Smooth muscle cell (in vitro differentiated cells): ENCODE measurements around the gene KCNMA1. TPM values are rescaled to one million over a fixed set of nuclear protein-coding genes. Genes with fewer than 3 reads are reported as not detected.

Source experiments
- DNase-seq: peaks from one replicate; lab custom pipeline; 2025; ENCODE audit not compliant: unreplicated experiment; lab: John Stamatoyannopoulos, UW
- H2AFZ ChIP-seq: fragments of 200-600 bp; sonication (generic); 2 replicates; pipeline ENCODE4 v1.6.0; 2016; ENCODE audit warnings: antibody characterized with exemption, low read depth, mild to moderate bottlenecking
- H3F3A ChIP-seq: fragments of 200-600 bp; sonication (generic); 2 replicates; pipeline ENCODE4 v1.6.0; 2017; ENCODE audit warnings: antibody characterized with exemption, low read depth
- H3K27ac ChIP-seq: fragments of 200-600 bp; sonication (generic); 2 replicates; pipeline ENCODE4 v1.5.1; 2016; ENCODE audit warnings: low read depth, mild to moderate bottlenecking
- H3K27me3 ChIP-seq: fragments of 200-600 bp; sonication (generic); 2 replicates; pipeline ENCODE4 v1.6.1; 2016; ENCODE audit warnings: low read depth, mild to moderate bottlenecking
- H3K36me3 ChIP-seq: fragments of 200-600 bp; sonication (generic); 2 replicates; pipeline ENCODE4 v1.5.1; 2016; ENCODE audit warnings: low read depth
- H3K4me1 ChIP-seq: fragments of 200-600 bp; sonication (generic); 2 replicates; pipeline ENCODE4 v1.5.1; 2016; ENCODE audit warnings: low read depth
- H3K4me2 ChIP-seq: fragments of 200-600 bp; sonication (generic); 2 replicates; pipeline ENCODE4 v1.6.0; 2016; ENCODE audit warnings: mild to moderate bottlenecking
- H3K4me3 ChIP-seq: fragments of 200-600 bp; sonication (generic); 2 replicates; pipeline ENCODE4 v1.5.1; 2016; ENCODE audit warnings: mild to moderate bottlenecking
- H3K79me2 ChIP-seq: fragments of 200-600 bp; sonication (generic); 2 replicates; pipeline ENCODE4 v1.6.0; 2016; ENCODE audit warnings: low read depth, mild to moderate bottlenecking
- H3K9ac ChIP-seq: fragments of 200-600 bp; sonication (generic); 2 replicates; pipeline ENCODE4 v1.6.0; 2016; ENCODE audit warnings: low read depth
- H3K9me3 ChIP-seq: fragments of 200-600 bp; sonication (generic); replicated peaks from 2 replicates; pipeline ENCODE4 v1.5.1; 2016; ENCODE audit warnings: low read depth
- H4K20me1 ChIP-seq: fragments of 200-600 bp; sonication (generic); 2 replicates; pipeline ENCODE4 v1.6.0; 2016; ENCODE audit warnings: low read depth
- WGBS: methylation state at CpG from one replicate; pipeline ENCODE4 v1.1.7; 2016; ENCODE audit warnings: low lambda C conversion rate; 5-methylcytosine and 5-hydroxymethylcytosine counted together
- polyA plus RNA-seq: library from polyadenylated mRNA; unstranded; fragments of >200 nt; fragmentation: Nextera tagmentation; extraction: Ambion mirVana; gene quantifications from 2 replicates; pipeline ENCODE4 v1.2.1, GENCODE V29; 2016
- total RNA-seq: library from RNA; depleted of rRNA; stranded (reverse); fragments of >200 nt; gene quantifications from 2 replicates; pipeline ENCODE4 v1.2.3, GENCODE V29; 2014
- TF ChIP-seq, protein P1 (sequence below): fragments of 200-600 bp; sonication (generic); IDR thresholded peaks from 2 replicates; pipeline ENCODE4 v1.5.1; 2017; ENCODE audit warnings: borderline replicate concordance, mild to moderate bottlenecking, antibody characterized with exemption; ENCODE audit not compliant: insufficient read depth, poor library complexity, severe bottlenecking

Gene KCNMA1
- total and polyA plus RNA-seq, 2 experiments from 2014 or later = 9.1 to 23.4 TPM

DNA sequence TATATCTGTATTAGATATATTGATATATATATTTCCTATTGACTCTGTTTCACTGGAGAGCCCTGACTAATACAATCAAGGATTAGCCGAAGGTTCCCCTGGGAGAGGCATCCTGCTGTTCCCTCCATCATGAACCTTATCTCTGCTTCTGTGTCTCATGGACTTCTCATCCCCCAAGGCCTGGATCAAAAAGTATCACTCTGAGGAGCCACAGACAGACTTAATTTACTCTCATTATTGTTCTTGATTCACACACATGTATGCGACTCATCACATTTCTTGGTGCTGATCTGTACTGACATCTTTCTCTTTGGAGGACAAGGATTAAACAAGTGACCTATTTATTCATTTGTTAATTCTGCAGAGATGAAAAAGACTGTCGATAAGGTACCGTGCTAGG is 550.2 kb downstream of the KCNMA1 start:
- 97% methylated on average over 4 of the region's 4 CpGs for WGBS
- Histone ChIP-seq H2AFZ (no peak overlapping the region), H3K27me3 (no peaks in the 10 kb centered on the region), H4K20me1 (no peaks in the 10 kb centered on the region), H3K79me2 (no peaks in the 10 kb centered on the region), H3F3A (no peaks in the 10 kb centered on the region), H3K4me2 (no peak overlapping the region), H3K36me3 (no peaks in the 10 kb centered on the region), H3K9me3 (no peaks in the 10 kb centered on the region), H3K4me3 (no peak overlapping the region), H3K4me1 (no peaks in the 10 kb centered on the region), H3K9ac (no peak overlapping the region), H3K27ac (no peak overlapping the region)
- TF ChIP-seq, protein P1, sequence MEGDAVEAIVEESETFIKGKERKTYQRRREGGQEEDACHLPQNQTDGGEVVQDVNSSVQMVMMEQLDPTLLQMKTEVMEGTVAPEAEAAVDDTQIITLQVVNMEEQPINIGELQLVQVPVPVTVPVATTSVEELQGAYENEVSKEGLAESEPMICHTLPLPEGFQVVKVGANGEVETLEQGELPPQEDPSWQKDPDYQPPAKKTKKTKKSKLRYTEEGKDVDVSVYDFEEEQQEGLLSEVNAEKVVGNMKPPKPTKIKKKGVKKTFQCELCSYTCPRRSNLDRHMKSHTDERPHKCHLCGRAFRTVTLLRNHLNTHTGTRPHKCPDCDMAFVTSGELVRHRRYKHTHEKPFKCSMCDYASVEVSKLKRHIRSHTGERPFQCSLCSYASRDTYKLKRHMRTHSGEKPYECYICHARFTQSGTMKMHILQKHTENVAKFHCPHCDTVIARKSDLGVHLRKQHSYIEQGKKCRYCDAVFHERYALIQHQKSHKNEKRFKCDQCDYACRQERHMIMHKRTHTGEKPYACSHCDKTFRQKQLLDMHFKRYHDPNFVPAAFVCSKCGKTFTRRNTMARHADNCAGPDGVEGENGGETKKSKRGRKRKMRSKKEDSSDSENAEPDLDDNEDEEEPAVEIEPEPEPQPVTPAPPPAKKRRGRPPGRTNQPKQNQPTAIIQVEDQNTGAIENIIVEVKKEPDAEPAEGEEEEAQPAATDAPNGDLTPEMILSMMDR = no peak
- no peak for DNase-seq

DNA sequence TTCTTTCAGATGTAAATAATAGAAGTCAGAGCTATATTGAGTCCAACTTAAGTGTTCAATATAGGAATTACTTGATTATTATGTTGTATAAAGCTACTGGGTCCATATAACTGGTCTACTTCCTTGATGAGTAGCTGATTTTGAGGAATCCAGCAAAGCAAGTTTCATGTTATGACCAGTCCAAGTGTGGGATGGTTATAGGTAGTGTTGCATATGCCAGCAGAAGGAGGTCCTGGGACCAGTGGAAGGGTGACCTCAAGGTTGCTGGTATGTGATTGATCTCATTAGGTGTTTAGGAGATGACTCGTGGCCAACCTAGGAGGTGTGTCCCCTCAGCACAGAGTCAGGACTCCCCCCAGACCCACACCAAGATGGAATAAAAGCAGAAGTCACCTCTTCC is 551.5 kb downstream of the KCNMA1 start:
- DNase-seq = no peak
- H3K36me3 ChIP-seq = no peaks in the 10 kb centered on the region
- no peaks in the 10 kb centered on the region for H3K27me3 ChIP-seq
- 94% methylated on average over 1 of the region's 1 CpG for WGBS
- H3K4me1 ChIP-seq = peaks cover 4% of the 10 kb centered on the region
- no peaks in the 10 kb centered on the region for H3K9me3 ChIP-seq
- no peak overlapping the region for H3K4me3 ChIP-seq
- no peaks in the 10 kb centered on the region for H4K20me1 ChIP-seq
- no peaks in the 10 kb centered on the region for H3K79me2 ChIP-seq
- H3K9ac ChIP-seq = no peak overlapping the region
- no peaks in the 10 kb centered on the region for H3F3A ChIP-seq
- no peak overlapping the region for H3K27ac ChIP-seq
- no peak overlapping the region for H2AFZ ChIP-seq
- H3K4me2 ChIP-seq = no peak overlapping the region
- TF ChIP-seq, protein P1 = no peak

DNA sequence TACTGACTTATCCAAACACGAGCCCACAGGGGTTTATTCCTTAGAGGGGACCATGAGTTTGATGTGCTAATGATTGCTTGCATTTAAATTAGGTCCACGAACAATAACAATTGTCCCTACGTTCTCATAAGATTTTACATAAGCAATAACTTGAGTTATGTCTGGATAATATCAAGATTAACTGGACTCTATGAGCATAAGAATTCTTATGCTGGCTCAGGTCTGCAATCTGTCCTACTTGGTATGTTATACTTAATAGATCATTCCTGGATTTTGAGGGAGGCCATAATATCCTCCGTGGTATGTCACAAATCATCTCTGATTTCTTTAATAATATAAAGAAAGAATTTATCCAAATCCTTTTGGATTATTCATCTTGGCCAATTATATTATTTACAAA is 552.3 kb downstream of the KCNMA1 start:
- H3K9me3 ChIP-seq = no peaks in the 10 kb centered on the region
- no peak overlapping the region for H2AFZ ChIP-seq
- H3K36me3 ChIP-seq = no peaks in the 10 kb centered on the region
- no peak overlapping the region for H3K27ac ChIP-seq
- H3K79me2 ChIP-seq = no peaks in the 10 kb centered on the region
- peaks cover 4% of the 10 kb centered on the region for H3K4me1 ChIP-seq
- no peak overlapping the region for H3K4me2 ChIP-seq
- WGBS = 93% methylated on average over 4 of the region's 4 CpGs
- H3F3A ChIP-seq = no peaks in the 10 kb centered on the region
- no peaks in the 10 kb centered on the region for H4K20me1 ChIP-seq
- TF ChIP-seq, protein P1 = no peak
- no peak overlapping the region for H3K9ac ChIP-seq
- H3K4me3 ChIP-seq = no peak overlapping the region
- H3K27me3 ChIP-seq = no peaks in the 10 kb centered on the region
- DNase-seq = no peak

DNA sequence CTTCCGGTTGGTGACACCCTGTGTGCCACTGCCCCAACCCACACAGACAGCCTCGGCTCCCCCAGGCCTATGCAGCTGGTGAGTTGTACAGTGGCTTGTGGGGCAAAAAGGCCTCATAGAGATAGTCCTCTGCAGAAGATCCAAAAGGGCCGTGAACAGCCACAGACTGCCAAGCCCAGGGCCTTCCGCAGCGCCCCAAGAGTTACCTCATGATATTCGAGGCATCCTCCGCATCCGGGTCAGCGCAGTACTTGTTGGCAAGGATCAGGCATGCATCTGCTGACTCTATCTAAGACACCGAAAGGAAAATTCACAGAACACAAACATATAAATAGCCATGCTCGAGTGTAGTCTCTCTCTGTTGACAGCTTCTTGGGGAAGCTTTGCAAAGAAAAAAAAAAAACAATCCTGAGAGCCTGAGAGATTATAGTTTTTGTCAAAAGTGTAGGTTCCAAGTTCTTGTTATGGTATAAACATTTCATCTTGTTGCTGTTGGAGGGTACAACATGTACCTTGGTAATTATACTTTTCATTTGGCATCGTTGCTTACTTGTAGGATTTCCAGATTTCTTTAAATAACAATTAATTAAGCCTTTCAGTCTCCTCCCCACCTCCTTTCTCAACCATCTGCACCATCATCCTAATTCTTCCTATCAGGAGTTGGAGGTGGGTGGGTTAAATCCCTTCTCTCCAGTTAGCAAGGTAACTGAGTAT is 553.0 kb downstream of the KCNMA1 start:
- Histone ChIP-seq H3K79me2 (no peaks in the 10 kb centered on the region), H3K9me3 (no peaks in the 10 kb centered on the region), H3K4me1 (peaks cover 4% of the 10 kb centered on the region), H3K9ac (no peak overlapping the region), H4K20me1 (no peaks in the 10 kb centered on the region), H3K27ac (no peak overlapping the region), H3K36me3 (no peaks in the 10 kb centered on the region), H3K4me3 (no peak overlapping the region), H3F3A (no peaks in the 10 kb centered on the region), H3K4me2 (no peak overlapping the region), H3K27me3 (no peaks in the 10 kb centered on the region), H2AFZ (no peak overlapping the region)
- DNase-seq = no peak
- WGBS = 90% methylated on average over 12 of the region's 12 CpGs
- TF ChIP-seq, protein P1 = no peak
